Astrocyte (in vitro differentiated cells and primary cell): Measurements from ENCODE around the gene ADH1A. TPM values are rescaled to one million over a fixed set of nuclear protein-coding genes. Genes with fewer than 3 reads are reported as not detected.

ENCODE experiments used
- DNase-seq: peaks from one replicate; pipeline ENCODE4 v3.0.0-alpha.2; 2010; ENCODE audit warnings: low read depth
- FAIRE-seq: peaks from 2 replicates; lab custom pipeline; 2011; peaks lifted over from hg19 to GRCh38; lab: Jason Lieb, UNC
- H2AFZ ChIP-seq: 2 replicates; pipeline ENCODE4 v1.6.0; 2012; ENCODE audit warnings: low read depth, low read length, inconsistent platforms
- H3K27ac ChIP-seq: 2 replicates; pipeline ENCODE4 v1.5.1; 2011; ENCODE audit warnings: low read depth, low read length, inconsistent platforms
- H3K27me3 ChIP-seq: 2 replicates; pipeline ENCODE4 v1.6.0; 2011; ENCODE audit warnings: low read length, inconsistent platforms; ENCODE audit not compliant: insufficient read depth
- H3K36me3 ChIP-seq: 2 replicates; pipeline ENCODE4 v1.5.1; 2011; ENCODE audit warnings: low read length, inconsistent platforms; ENCODE audit not compliant: insufficient read depth
- H3K4me1 ChIP-seq: 2 replicates; pipeline ENCODE4 v1.5.1; 2011; ENCODE audit warnings: low read length, inconsistent platforms; ENCODE audit not compliant: insufficient read depth
- H3K4me2 ChIP-seq: 2 replicates; pipeline ENCODE4 v1.6.0; 2012; ENCODE audit warnings: low read length, inconsistent platforms
- H3K4me3 ChIP-seq: 2 replicates; pipeline ENCODE4 v1.5.1; 2011; ENCODE audit warnings: low read depth, mild to moderate bottlenecking, low read length, inconsistent platforms; ENCODE audit not compliant: insufficient read depth
- H3K79me2 ChIP-seq: 2 replicates; pipeline ENCODE4 v1.6.0; 2012; ENCODE audit warnings: mild to moderate bottlenecking, low read length, inconsistent platforms; ENCODE audit not compliant: insufficient read depth
- H3K9ac ChIP-seq: 2 replicates; pipeline ENCODE4 v1.6.0; 2012; ENCODE audit warnings: mild to moderate bottlenecking, low read length, inconsistent platforms
- H3K9me3 ChIP-seq: 2 replicates; pipeline ENCODE4 v1.5.1; 2012; ENCODE audit warnings: low read depth, mild to moderate bottlenecking, low read length, inconsistent platforms; ENCODE audit not compliant: insufficient read depth
- H4K20me1 ChIP-seq: 2 replicates; pipeline ENCODE4 v1.6.0; 2012; ENCODE audit warnings: low read length, inconsistent platforms; ENCODE audit not compliant: insufficient read depth
- H3K27ac Mint-ChIP-seq: one replicate; pipeline ENCODE4 v1.8.0; 2021; ENCODE audit warnings: mild to moderate bottlenecking, mixed read lengths; ENCODE audit not compliant: unreplicated experiment
- H3K27me3 Mint-ChIP-seq: one replicate; pipeline ENCODE4 v1.8.0; 2021; ENCODE audit warnings: low read depth, mixed read lengths; ENCODE audit not compliant: unreplicated experiment
- H3K36me3 Mint-ChIP-seq: one replicate; pipeline ENCODE4 v1.8.0; 2021; ENCODE audit warnings: low read depth, mixed read lengths; ENCODE audit not compliant: unreplicated experiment
- H3K4me1 Mint-ChIP-seq: one replicate; pipeline ENCODE4 v1.8.0; 2021; ENCODE audit warnings: low read depth, mixed read lengths; ENCODE audit not compliant: unreplicated experiment
- H3K4me3 Mint-ChIP-seq: one replicate; pipeline ENCODE4 v1.8.0; 2021; ENCODE audit warnings: mild to moderate bottlenecking, moderate library complexity, mixed read lengths; ENCODE audit not compliant: unreplicated experiment
- H3K9me3 Mint-ChIP-seq: one replicate; pipeline ENCODE4 v1.8.0; 2021; ENCODE audit warnings: mild to moderate bottlenecking, mixed read lengths; ENCODE audit not compliant: unreplicated experiment
- CTCF ChIP-seq: IDR thresholded peaks from 2 replicates; pipeline ENCODE4 v1.5.1; 2011; ENCODE audit warnings: low read depth, mild to moderate bottlenecking, inconsistent platforms, low read length, moderate library complexity; ENCODE audit not compliant: insufficient read depth
- EZH2 ChIP-seq: IDR thresholded peaks from 2 replicates; pipeline ENCODE4 v1.6.1; 2012; ENCODE audit warnings: mild to moderate bottlenecking, low read length, inconsistent platforms; ENCODE audit not compliant: insufficient read depth
- total RNA-seq: library from RNA; stranded (reverse); gene quantifications from 2 replicates; pipeline ENCODE4 v1.2.1, GENCODE V29; 2021

The ADH1A gene
- total RNA-seq, 1 donor from 2014 or later = not detected

GRCh38 chr4:99301376-99302164 is 10.8 kb upstream of the ADH1A start:
- Mint-ChIP-seq H3K36me3 (no peaks in the 10 kb centered on the region), H3K27me3 (no peaks in the 10 kb centered on the region), H3K27ac (no peak overlapping the region), H3K4me3 (no peak overlapping the region), H3K4me1 (no peaks in the 10 kb centered on the region), H3K9me3 (no peaks in the 10 kb centered on the region)
- H2AFZ ChIP-seq = no peak overlapping the region
- DNase-seq (no peak), FAIRE-seq (no peak)
- H3K9me3 ChIP-seq = no peaks in the 10 kb centered on the region
- no peaks in the 10 kb centered on the region for H4K20me1 ChIP-seq
- H3K27me3 ChIP-seq = no peaks in the 10 kb centered on the region
- no peak overlapping the region for H3K9ac ChIP-seq
- H3K79me2 ChIP-seq = no peaks in the 10 kb centered on the region
- TF ChIP-seq CTCF (no peak), EZH2 (no peak)
- H3K4me2 ChIP-seq = no peak overlapping the region
- H3K27ac ChIP-seq = no peak overlapping the region
- H3K4me1 ChIP-seq = no peaks in the 10 kb centered on the region
- H3K4me3 ChIP-seq = no peak overlapping the region
- no peaks in the 10 kb centered on the region for H3K36me3 ChIP-seq

DNA sequence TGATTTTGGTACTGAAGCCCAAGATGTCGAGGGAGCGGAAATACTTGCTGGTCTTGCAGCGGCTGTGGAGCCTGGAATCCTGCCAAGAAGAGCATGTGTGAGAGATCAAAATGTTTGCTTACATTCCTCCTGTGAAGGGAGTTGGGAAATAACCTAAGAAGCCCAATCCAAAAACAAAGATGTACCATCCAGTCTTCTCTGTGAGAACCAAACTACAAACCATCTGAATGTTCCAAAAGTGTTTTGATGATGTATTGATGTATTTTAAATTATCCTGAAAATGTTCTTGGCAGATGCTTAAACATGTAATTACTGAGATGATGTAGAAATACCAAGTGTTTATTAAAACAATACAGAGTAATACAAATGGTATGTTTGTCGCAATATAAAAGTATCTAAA is 10.1 kb upstream of the ADH1A start:
- H3K4me1 ChIP-seq = no peaks in the 10 kb centered on the region
- Mint-ChIP-seq H3K36me3 (no peaks in the 10 kb centered on the region), H3K27me3 (no peaks in the 10 kb centered on the region), H3K4me3 (no peak overlapping the region), H3K9me3 (no peaks in the 10 kb centered on the region), H3K27ac (no peak overlapping the region), H3K4me1 (no peaks in the 10 kb centered on the region)
- no peaks in the 10 kb centered on the region for H3K9me3 ChIP-seq
- DNase-seq = peak; percentile 76
- H3K9ac ChIP-seq = no peak overlapping the region
- no peaks in the 10 kb centered on the region for H3K36me3 ChIP-seq
- no peak overlapping the region for H3K4me3 ChIP-seq
- H3K79me2 ChIP-seq = no peaks in the 10 kb centered on the region
- TF ChIP-seq EZH2 (no peak), CTCF (no peak)
- no peaks in the 10 kb centered on the region for H3K27me3 ChIP-seq
- no peak overlapping the region for H2AFZ ChIP-seq
- no peak overlapping the region for H3K4me2 ChIP-seq
- no peaks in the 10 kb centered on the region for H4K20me1 ChIP-seq
- FAIRE-seq = peak; percentile 72
- no peak overlapping the region for H3K27ac ChIP-seq

DNA sequence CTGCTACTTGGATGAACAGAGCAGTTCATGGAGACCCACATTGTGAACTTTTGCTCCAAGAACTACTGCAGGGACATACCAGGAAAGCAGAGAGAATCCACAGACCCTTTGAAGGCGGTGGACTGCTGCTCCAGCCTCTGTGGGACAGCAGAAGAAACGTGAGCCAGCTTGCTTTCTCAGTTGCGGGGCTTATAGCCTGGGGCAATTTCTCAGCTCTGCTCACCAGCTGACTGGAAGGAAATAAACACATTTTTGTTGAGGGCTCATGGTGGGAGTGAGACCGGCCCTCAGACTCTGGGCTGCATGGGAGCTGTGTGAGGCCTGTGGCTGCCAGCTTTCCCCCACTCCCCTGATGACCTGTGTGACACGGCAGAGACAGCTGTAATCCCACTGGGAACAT is 2.6 kb upstream of the ADH1A start:
- Mint-ChIP-seq H3K4me3 (no peak overlapping the region), H3K27me3 (no peaks in the 10 kb centered on the region), H3K4me1 (no peaks in the 10 kb centered on the region), H3K9me3 (peaks cover 10% of the 10 kb centered on the region), H3K27ac (no peak overlapping the region), H3K36me3 (no peaks in the 10 kb centered on the region)
- FAIRE-seq = no peak
- H4K20me1 ChIP-seq = no peaks in the 10 kb centered on the region
- H3K36me3 ChIP-seq = no peaks in the 10 kb centered on the region
- H3K4me3 ChIP-seq = no peak overlapping the region
- TF ChIP-seq CTCF = no peak
- no peak for TF ChIP-seq EZH2
- H3K27ac ChIP-seq = no peak overlapping the region
- H3K27me3 ChIP-seq = no peaks in the 10 kb centered on the region
- H3K79me2 ChIP-seq = no peaks in the 10 kb centered on the region
- H3K9ac ChIP-seq = no peak overlapping the region
- no peak overlapping the region for H2AFZ ChIP-seq
- no peak overlapping the region for H3K4me2 ChIP-seq
- H3K4me1 ChIP-seq = no peaks in the 10 kb centered on the region
- no peak for DNase-seq
- H3K9me3 ChIP-seq = no peaks in the 10 kb centered on the region
